SU-DHL-6 (cell line): ENCODE results near the gene SHISAL1.

Source experiments
- H2AFZ ChIP-seq: fragments of 200-600 bp; sonication (generic); 2 replicates; pipeline ENCODE4 v1.6.1; 2014; ENCODE audit warnings: low read depth, mild to moderate bottlenecking, moderate library complexity, mixed read lengths, antibody characterized with exemption, low read length; ENCODE audit not compliant: severe bottlenecking
- H3F3A ChIP-seq: fragments of 200-600 bp; shearing (Covaris generic); 2 replicates; pipeline ENCODE4 v1.6.0; 2016; ENCODE audit warnings: antibody characterized with exemption, mild to moderate bottlenecking; ENCODE audit not compliant: insufficient read depth
- H3K27ac ChIP-seq: fragments of 200-600 bp; sonication (generic); 2 replicates; pipeline ENCODE4 v1.5.1; 2016; ENCODE audit warnings: low read depth, mild to moderate bottlenecking, low read length, moderate library complexity, mixed read lengths
- H3K27me3 ChIP-seq: fragments of 200-600 bp; sonication (generic), shearing (Covaris generic); 2 replicates; pipeline ENCODE4 v1.6.0; 2014; ENCODE audit warnings: mild to moderate bottlenecking, low read length
- H3K36me3 ChIP-seq: fragments of 200-600 bp; sonication (generic); 2 replicates; pipeline ENCODE4 v1.6.1; 2014; ENCODE audit warnings: mild to moderate bottlenecking, low read length, mixed read lengths
- H3K4me2 ChIP-seq: fragments of 300-600, 200-600 bp; shearing (Covaris generic), sonication (generic); 2 replicates; pipeline ENCODE4 v1.6.0; 2014; ENCODE audit warnings: low read length, low read depth, mild to moderate bottlenecking; ENCODE audit not compliant: poor library complexity, severe bottlenecking
- H3K4me3 ChIP-seq: fragments of 200-600 bp; sonication (generic); 2 replicates; pipeline ENCODE4 v1.5.1; 2014; ENCODE audit warnings: antibody characterized with exemption, low read length, mild to moderate bottlenecking, mixed read lengths; ENCODE audit not compliant: insufficient read depth, poor library complexity, severe bottlenecking
- H3K79me2 ChIP-seq: fragments of 200-600 bp; sonication (generic); 2 replicates; pipeline ENCODE4 v1.6.1; 2014; ENCODE audit warnings: mild to moderate bottlenecking, low read length, moderate library complexity; ENCODE audit not compliant: insufficient read depth
- H3K9ac ChIP-seq: fragments of 200-600 bp; sonication (generic); 2 replicates; pipeline ENCODE4 v1.7.0; 2014; ENCODE audit warnings: mild to moderate bottlenecking, low read length
- H3K9me2 ChIP-seq: fragments of 200-600 bp; sonication (generic); replicated peaks from 2 replicates; pipeline ENCODE4 v1.6.1; 2014; ENCODE audit warnings: low read length; ENCODE audit not compliant: insufficient read depth
- H3K9me3 ChIP-seq: fragments of 200-600 bp; sonication (generic); 2 replicates; pipeline ENCODE4 v1.6.1; 2014; ENCODE audit warnings: low read length, mixed read lengths; ENCODE audit not compliant: insufficient read depth
- H4K20me1 ChIP-seq: fragments of 200-600 bp; sonication (generic); 2 replicates; pipeline ENCODE4 v1.6.1; 2014; ENCODE audit warnings: low read depth, mild to moderate bottlenecking, antibody characterized with exemption, low read length, moderate library complexity, mixed read lengths
- CTCF ChIP-seq: fragments of 200-600 bp; sonication (generic); IDR thresholded peaks from one replicate; pipeline ENCODE4 v1.5.1; 2017; ENCODE audit warnings: antibody characterized with exemption, mild to moderate bottlenecking, low read length, moderate library complexity; ENCODE audit not compliant: insufficient read depth, poor library complexity, severe bottlenecking
- EZH2phosphoT487 ChIP-seq: fragments of 200-600 bp; sonication (generic), shearing (Covaris generic); conservative IDR thresholded peaks from 2 replicates; pipeline ENCODE4 v1.6.1; 2018; ENCODE audit warnings: mild to moderate bottlenecking, antibody characterized with exemption, low read length, moderate library complexity, mixed read lengths

Gene SHISAL1

GRCh38 chr22:44199164-44199563 lies 113.6 kb downstream of the SHISAL1 start:
- Histone ChIP-seq H2AFZ (no peak overlapping the region), H3F3A (no peaks in the 10 kb centered on the region), H3K9me3 (no peaks in the 10 kb centered on the region), H3K79me2 (no peaks in the 10 kb centered on the region), H3K27ac (no peak overlapping the region), H3K36me3 (no peaks in the 10 kb centered on the region), H4K20me1 (no peaks in the 10 kb centered on the region), H3K27me3 (no peaks in the 10 kb centered on the region), H3K4me2 (no peak overlapping the region), H3K4me3 (no peak overlapping the region), H3K9me2 (no peaks in the 10 kb centered on the region), H3K9ac (no peak overlapping the region)
- TF ChIP-seq EZH2phosphoT487 (no peak), CTCF (no peak)

- H3K9me2 ChIP-seq = no peaks in the 10 kb centered on the region
- H3K27ac ChIP-seq = no peak overlapping the region
- no peaks in the 10 kb centered on the region for H3K79me2 ChIP-seq
- no peak overlapping the region for H3K4me2 ChIP-seq
- H4K20me1 ChIP-seq = no peaks in the 10 kb centered on the region
- no peak for TF ChIP-seq CTCF
- no peak for TF ChIP-seq EZH2phosphoT487
- no peaks in the 10 kb centered on the region for H3K27me3 ChIP-seq
- no peaks in the 10 kb centered on the region for H3F3A ChIP-seq
- no peak overlapping the region for H3K4me3 ChIP-seq
- no peak overlapping the region for H3K9ac ChIP-seq
- H2AFZ ChIP-seq = no peak overlapping the region
- H3K9me3 ChIP-seq = no peaks in the 10 kb centered on the region
- no peaks in the 10 kb centered on the region for H3K36me3 ChIP-seq
These were observed 115.5 kb downstream of the SHISAL1 start for GRCh38 chr22:44197271-44197670.

- no peaks in the 10 kb centered on the region for H3K27me3 ChIP-seq
- no peak overlapping the region for H3K4me2 ChIP-seq
- TF ChIP-seq EZH2phosphoT487 (no peak), CTCF (no peak)
- no peaks in the 10 kb centered on the region for H3K36me3 ChIP-seq
- no peak overlapping the region for H3K27ac ChIP-seq
- H3K9ac ChIP-seq = no peak overlapping the region
- H3K79me2 ChIP-seq = no peaks in the 10 kb centered on the region
- no peaks in the 10 kb centered on the region for H3F3A ChIP-seq
- H2AFZ ChIP-seq = no peak overlapping the region
- H3K9me3 ChIP-seq = no peaks in the 10 kb centered on the region
- no peak overlapping the region for H3K4me3 ChIP-seq
- no peaks in the 10 kb centered on the region for H3K9me2 ChIP-seq
- H4K20me1 ChIP-seq = no peaks in the 10 kb centered on the region
These were observed 116.0 kb downstream of the SHISAL1 start for GRCh38 chr22:44196731-44197131.

- Histone ChIP-seq H3K4me3 (no peak overlapping the region), H3K9me2 (no peaks in the 10 kb centered on the region), H3K9ac (no peak overlapping the region), H3K9me3 (no peaks in the 10 kb centered on the region), H2AFZ (no peak overlapping the region), H3K27me3 (no peaks in the 10 kb centered on the region), H3K79me2 (no peaks in the 10 kb centered on the region), H3K36me3 (no peaks in the 10 kb centered on the region), H3K27ac (no peak overlapping the region), H4K20me1 (no peaks in the 10 kb centered on the region), H3F3A (no peaks in the 10 kb centered on the region), H3K4me2 (no peak overlapping the region)
- TF ChIP-seq CTCF (no peak), EZH2phosphoT487 (no peak)
These were observed 116.5 kb downstream of the SHISAL1 start for GRCh38 chr22:44196241-44196640.
